LNCaP clone FGC (cell line): ENCODE measurements around the gene CC2D1B.

Source experiments
- DNase-seq: peaks from one replicate; pipeline ENCODE4 v3.0.0-alpha.2; 2011; ENCODE audit warnings: low read depth
- H3K4me3 ChIP-seq: 2 replicates; pipeline ENCODE4 v1.5.1; 2011; ENCODE audit warnings: mild to moderate bottlenecking, low read depth, low read length, control low read depth
- TF ChIP-seq, protein P1 (sequence below): IDR thresholded peaks from 2 replicates; pipeline ENCODE4 v1.5.1; 2012; ENCODE audit warnings: mild to moderate bottlenecking; ENCODE audit not compliant: control insufficient read depth, insufficient read depth; ENCODE audit errors: extremely low read depth

Gene CC2D1B, protein sequence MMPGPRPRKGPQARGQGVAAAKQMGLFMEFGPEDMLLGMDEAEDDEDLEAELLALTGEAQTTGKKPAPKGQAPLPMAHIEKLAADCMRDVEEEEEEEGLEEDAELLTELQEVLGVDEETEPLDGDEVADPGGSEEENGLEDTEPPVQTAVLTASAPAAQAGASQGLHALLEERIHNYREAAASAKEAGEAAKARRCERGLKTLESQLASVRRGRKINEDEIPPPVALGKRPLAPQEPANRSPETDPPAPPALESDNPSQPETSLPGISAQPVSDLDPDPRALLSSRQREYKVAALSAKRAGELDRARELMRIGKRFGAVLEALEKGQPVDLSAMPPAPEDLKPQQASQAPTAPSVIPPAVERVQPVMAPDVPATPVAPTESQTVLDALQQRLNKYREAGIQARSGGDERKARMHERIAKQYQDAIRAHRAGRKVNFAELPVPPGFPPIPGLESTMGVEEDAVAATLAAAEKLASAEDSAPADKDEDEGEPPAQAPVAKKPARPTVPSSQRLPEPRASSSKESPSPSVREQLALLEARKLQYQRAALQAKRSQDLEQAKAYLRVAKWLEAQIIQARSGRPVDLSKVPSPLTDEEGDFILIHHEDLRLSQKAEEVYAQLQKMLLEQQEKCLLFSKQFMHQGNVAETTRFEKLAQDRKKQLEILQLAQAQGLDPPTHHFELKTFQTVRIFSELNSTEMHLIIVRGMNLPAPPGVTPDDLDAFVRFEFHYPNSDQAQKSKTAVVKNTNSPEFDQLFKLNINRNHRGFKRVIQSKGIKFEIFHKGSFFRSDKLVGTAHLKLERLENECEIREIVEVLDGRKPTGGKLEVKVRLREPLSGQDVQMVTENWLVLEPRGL

DNA sequence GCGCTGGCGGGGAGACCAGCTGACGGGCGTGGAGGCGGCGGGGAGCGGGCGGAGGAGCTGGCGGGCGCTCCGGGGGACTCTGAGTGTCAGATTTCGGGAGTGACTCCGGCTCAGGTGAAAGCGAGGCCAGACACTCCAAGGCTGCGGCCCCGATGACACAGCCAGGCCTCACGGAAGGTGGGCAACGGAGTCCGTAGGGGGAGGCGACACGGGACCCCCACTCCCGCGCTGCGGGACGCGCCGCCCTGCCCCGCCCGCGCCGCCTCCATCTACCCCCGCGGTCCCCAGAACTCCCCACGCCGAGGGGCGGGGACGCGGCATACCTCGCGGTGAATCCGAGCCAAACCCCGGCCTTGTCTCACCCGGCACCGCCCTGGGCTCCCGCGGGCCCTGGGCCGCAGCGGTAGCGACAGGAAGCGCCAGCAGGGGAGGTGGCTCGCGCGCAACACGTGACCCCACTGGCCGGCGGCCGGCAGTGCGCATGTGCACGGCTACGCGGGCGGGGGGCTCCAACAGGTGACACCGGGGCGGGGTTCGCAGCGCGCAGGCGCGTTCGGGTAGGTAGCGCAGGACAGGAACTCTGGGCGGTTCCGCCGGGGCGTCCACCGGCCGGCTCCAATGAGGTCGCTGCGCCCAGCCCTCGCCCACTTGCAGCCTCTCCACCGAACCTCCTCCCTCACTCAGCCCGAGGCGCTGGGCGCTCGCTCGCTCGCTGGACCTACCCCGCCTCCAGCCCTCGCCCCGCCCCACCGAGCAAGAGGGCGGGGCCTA, at the start of gene CC2D1B:
CC2D1B (minus strand) TSS at position 460 of the 771 bp plus-strand sequence. CDS start 1,585 bp downstream, outside the sequence.
- H3K4me3 ChIP-seq, result peak within 1 kb of the TSS; percentile 78
- peak; percentile 97 for DNase-seq
- TF ChIP-seq, protein P1, sequence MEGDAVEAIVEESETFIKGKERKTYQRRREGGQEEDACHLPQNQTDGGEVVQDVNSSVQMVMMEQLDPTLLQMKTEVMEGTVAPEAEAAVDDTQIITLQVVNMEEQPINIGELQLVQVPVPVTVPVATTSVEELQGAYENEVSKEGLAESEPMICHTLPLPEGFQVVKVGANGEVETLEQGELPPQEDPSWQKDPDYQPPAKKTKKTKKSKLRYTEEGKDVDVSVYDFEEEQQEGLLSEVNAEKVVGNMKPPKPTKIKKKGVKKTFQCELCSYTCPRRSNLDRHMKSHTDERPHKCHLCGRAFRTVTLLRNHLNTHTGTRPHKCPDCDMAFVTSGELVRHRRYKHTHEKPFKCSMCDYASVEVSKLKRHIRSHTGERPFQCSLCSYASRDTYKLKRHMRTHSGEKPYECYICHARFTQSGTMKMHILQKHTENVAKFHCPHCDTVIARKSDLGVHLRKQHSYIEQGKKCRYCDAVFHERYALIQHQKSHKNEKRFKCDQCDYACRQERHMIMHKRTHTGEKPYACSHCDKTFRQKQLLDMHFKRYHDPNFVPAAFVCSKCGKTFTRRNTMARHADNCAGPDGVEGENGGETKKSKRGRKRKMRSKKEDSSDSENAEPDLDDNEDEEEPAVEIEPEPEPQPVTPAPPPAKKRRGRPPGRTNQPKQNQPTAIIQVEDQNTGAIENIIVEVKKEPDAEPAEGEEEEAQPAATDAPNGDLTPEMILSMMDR, result no peak

DNA sequence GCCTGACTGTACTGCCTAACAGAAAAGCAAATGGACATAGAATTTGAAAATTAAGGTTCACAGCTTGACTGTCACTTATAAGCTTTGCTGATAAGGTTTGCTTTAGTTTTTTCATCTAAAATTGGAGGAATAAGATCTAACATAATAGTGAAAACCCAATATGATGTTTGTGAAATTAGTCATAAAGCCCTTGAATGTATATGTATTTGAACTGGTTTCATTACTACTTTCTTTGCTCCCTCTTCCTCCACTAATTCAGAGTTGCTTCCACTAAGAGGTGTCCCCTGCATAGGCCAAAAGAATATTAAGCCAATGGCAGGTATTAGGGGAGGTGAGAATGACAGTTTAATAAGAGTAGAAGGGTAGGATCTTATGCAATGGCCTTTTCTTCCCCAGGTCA, 48.9 kb upstream of the CC2D1B start:
- no peak overlapping the region for H3K4me3 ChIP-seq
- TF ChIP-seq, protein P1, result no peak
- no peak for DNase-seq

DNA sequence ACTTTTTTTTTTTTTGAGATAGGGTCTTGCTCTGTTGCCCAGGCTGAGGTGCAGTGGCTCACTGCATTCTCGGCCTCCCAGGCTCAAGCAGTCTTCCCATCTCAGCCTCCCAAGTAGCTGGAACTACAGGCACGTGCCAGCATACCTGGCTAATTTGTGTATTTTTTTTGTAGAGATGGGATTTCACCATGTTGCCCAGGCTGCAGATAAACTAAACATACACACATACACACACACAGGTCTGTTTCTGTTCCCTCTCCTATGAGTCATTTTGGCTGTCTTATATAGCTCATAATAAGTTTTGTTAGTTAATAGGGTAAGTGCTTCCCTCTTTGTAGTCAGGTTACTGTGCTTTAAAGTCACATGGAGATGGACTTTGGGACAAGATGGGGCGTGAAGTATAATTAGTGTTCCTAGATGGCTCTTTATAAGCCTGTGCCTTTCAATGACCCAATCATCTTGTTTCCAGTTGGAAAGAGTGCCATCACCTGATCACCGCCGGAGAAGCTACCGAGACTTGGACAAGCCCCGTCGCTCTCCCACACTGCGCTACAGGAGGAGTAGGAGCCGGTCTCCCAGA, 47.5 kb upstream of the CC2D1B start:
- no peak for DNase-seq
- TF ChIP-seq, protein P1, result no peak
- H3K4me3 ChIP-seq, result no peak overlapping the region

DNA sequence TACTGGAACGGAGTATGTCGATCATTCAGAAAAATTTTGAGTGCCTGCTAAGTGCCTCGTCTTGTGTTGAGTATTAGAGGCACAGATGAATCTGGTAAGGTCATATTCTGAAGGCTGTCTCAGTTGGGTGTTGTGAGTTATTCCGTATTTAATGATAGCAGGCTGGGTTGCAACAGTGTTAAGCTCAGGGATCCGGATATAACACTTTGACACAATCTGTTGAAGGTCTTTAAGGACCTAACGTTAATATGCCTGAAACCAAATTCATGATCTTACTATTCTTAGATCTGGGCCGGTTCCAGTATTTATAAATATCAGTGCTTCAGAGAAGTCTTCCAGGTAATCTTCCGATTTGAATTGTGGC, 39.0 kb upstream of the CC2D1B start:
- DNase-seq, result no peak
- peak overlapping the region; percentile 82 for H3K4me3 ChIP-seq
- TF ChIP-seq, protein P1, result no peak

DNA sequence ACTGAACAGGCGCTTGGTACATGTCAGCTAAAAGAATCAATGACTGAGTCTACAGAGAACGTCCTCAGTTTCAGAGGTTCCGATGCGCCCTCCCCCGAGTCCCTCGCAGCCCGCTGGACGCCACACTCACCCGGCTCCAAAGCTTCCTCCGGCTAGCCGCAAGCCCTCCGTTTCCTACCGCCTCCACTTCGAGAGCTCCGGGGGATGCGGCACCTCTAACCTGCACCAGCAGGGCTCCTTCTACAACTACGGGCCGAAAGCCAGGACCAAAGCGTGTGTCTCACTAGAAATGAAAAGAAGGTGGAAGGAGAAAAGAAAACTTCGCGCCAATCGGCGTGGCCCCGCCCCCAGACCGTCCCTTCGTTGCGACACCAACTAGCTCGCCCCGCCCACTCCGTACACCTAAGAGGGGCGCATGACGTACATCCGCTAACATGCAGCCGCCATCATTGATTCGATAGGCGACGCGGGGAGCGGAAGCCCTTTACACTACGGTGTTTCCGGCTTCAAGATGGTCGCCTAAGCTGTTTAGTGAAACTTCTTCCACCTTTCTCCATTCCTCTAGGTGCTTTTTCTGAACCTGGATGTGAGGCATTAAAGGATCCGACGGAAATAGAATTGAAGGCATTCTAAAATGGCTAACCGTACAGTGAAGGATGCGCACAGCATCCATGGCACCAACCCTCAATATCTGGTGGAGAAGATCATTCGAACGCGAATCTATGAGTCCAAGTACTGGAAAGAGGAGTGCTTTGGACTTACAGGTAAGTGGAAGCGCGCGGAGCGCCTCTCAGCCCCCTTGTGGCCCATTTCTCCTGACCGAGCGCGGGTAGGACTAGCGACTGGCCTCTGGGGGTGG, 38.3 kb upstream of the CC2D1B start, which contains the start of the genes ORC1 and PRPF38A:
ORC1 (minus strand) TSS at position 308 of the 859 bp plus-strand sequence. CDS start 2,200 bp downstream, outside the sequence.
PRPF38A (plus strand) TSS at position 487 of the 859 bp plus-strand sequence; CDS start at position 635, 148 bp downstream.
- H3K4me3 ChIP-seq, result peak within 1 kb of the TSS; percentile 82
- TF ChIP-seq, protein P1, result peak; percentile 50
- peak; percentile 94 for DNase-seq
